Endodermal cell (in vitro differentiated cells): ENCODE results near the gene HAL. TPM values are rescaled to one million over a fixed set of nuclear protein-coding genes. Genes with fewer than 3 reads are reported as not detected.

ENCODE experiments used
- DNase-seq: peaks from one replicate; pipeline ENCODE4 v3.0.0-alpha.2; 2017
- H3K27ac ChIP-seq: 2 replicates; pipeline ENCODE4 v1.5.1; 2013; ENCODE audit warnings: mild to moderate bottlenecking, low read depth, low read length, moderate library complexity
- H3K27me3 ChIP-seq: 2 replicates; pipeline ENCODE4 v1.6.1; 2013; ENCODE audit warnings: mild to moderate bottlenecking, low read length, moderate library complexity; ENCODE audit not compliant: insufficient read depth, control insufficient read depth, poor library complexity, severe bottlenecking
- H3K36me3 ChIP-seq: 2 replicates; pipeline ENCODE4 v1.7.0; 2013; ENCODE audit warnings: mild to moderate bottlenecking, low read length, moderate library complexity; ENCODE audit not compliant: control insufficient read depth, insufficient read depth
- H3K4me1 ChIP-seq: one replicate; pipeline ENCODE4 v1.7.0; 2013; ENCODE audit warnings: low read length; ENCODE audit not compliant: control insufficient read depth, insufficient read depth
- H3K4me3 ChIP-seq: 2 replicates; pipeline ENCODE4 v1.5.1; 2013; ENCODE audit warnings: mild to moderate bottlenecking, low read length, moderate library complexity
- H3K9ac ChIP-seq: 2 replicates; pipeline ENCODE4 v1.6.1; 2013; ENCODE audit warnings: mild to moderate bottlenecking, low read length, moderate library complexity; ENCODE audit not compliant: poor library complexity, severe bottlenecking; ENCODE audit errors: extremely low read depth
- H3K9me3 ChIP-seq: 2 replicates; pipeline ENCODE4 v1.6.1; 2013; ENCODE audit warnings: mild to moderate bottlenecking, low read length, moderate library complexity; ENCODE audit not compliant: control insufficient read depth
- H3K27ac Mint-ChIP-seq: 2 replicates; pipeline ENCODE4 v1.8.0; 2020; ENCODE audit warnings: mixed read lengths
- H3K27me3 Mint-ChIP-seq: 2 replicates; pipeline ENCODE4 v1.8.0; 2021; ENCODE audit warnings: mild to moderate bottlenecking, mixed read lengths; ENCODE audit not compliant: insufficient read depth
- H3K36me3 Mint-ChIP-seq: 2 replicates; pipeline ENCODE4 v1.8.0; 2020; ENCODE audit warnings: low read depth, mixed read lengths
- H3K4me1 Mint-ChIP-seq: 2 replicates; pipeline ENCODE4 v1.8.0; 2020; ENCODE audit warnings: mixed read lengths
- H3K4me3 Mint-ChIP-seq: 2 replicates; pipeline ENCODE4 v1.8.0; 2020; ENCODE audit warnings: mild to moderate bottlenecking, moderate library complexity, mixed read lengths
- H3K9me3 Mint-ChIP-seq: 2 replicates; pipeline ENCODE4 v1.8.0; 2020; ENCODE audit warnings: mild to moderate bottlenecking, mixed read lengths
- WGBS, 2 experiments: methylation state at CpG; one replicate each; pipeline versions ENCODE4 v1.1.5 to v1.1.7; 2013; ENCODE audit warnings: missing lambda C conversion rate in 2 of 2, mixed read lengths in 1 of 2; ENCODE audit not compliant: insufficient coverage in 1 of 2, insufficient read length in 1 of 2; 5-methylcytosine and 5-hydroxymethylcytosine counted together
- total RNA-seq, 2 donors: library from RNA; stranded (reverse); fragmentation: NEBNext Ultra II Directional in 1 of 2; extraction: Animal tissue kit (Norgen Biotek cat#: 25700) in 1 of 2; gene quantifications; 2 replicates in 1 of 2; 3 replicates in 1 of 2; pipeline ENCODE4 v1.2.1, GENCODE V29; 2021
- TF ChIP-seq, protein P1 (sequence below): fragments of 200-600 bp; sonication (generic); conservative IDR thresholded peaks from 2 replicates; pipeline ENCODE4 v1.5.0; 2021; ENCODE audit warnings: antibody characterized with exemption, mild to moderate bottlenecking

The HAL gene
- total RNA-seq, 2 donors from 2014 or later, result 0.31 to 0.49 TPM

DNA sequence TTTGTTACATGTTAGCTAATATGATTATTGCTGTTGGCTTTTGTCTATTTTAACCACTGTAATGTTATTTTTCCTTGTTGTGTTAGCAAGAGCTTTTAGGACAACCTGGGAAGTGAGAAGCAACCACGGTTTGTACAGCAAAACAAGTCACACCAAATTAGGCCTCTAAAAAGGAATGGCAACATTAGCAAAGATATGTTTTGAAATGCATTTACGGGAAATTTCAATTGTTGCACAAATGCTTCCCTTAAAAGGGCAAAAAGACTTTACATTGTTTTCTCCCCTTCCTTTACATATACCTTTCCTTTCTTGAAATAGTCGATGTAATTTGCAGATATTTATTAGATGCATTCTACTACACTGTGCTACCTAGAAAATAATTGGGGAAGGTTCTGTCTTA lies 43.4 kb upstream of the HAL start:
- Histone ChIP-seq H3K9ac (no peak overlapping the region), H3K27me3 (no peaks in the 10 kb centered on the region), H3K4me1 (no peaks in the 10 kb centered on the region), H3K9me3 (no peaks in the 10 kb centered on the region), H3K4me3 (no peak overlapping the region), H3K27ac (no peak overlapping the region), H3K36me3 (no peaks in the 10 kb centered on the region)
- Mint-ChIP-seq H3K4me1 (peaks cover 17% of the 10 kb centered on the region), H3K9me3 (no peaks in the 10 kb centered on the region), H3K36me3 (no peaks in the 10 kb centered on the region), H3K27ac (no peak overlapping the region), H3K4me3 (no peak overlapping the region), H3K27me3 (peaks cover 2% of the 10 kb centered on the region)
- DNase-seq, result no peak
- WGBS, 2 experiments, result 94 to 100% methylated on average over 2 of the region's 3 CpGs
- TF ChIP-seq, protein P1, sequence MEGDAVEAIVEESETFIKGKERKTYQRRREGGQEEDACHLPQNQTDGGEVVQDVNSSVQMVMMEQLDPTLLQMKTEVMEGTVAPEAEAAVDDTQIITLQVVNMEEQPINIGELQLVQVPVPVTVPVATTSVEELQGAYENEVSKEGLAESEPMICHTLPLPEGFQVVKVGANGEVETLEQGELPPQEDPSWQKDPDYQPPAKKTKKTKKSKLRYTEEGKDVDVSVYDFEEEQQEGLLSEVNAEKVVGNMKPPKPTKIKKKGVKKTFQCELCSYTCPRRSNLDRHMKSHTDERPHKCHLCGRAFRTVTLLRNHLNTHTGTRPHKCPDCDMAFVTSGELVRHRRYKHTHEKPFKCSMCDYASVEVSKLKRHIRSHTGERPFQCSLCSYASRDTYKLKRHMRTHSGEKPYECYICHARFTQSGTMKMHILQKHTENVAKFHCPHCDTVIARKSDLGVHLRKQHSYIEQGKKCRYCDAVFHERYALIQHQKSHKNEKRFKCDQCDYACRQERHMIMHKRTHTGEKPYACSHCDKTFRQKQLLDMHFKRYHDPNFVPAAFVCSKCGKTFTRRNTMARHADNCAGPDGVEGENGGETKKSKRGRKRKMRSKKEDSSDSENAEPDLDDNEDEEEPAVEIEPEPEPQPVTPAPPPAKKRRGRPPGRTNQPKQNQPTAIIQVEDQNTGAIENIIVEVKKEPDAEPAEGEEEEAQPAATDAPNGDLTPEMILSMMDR, result no peak

DNA sequence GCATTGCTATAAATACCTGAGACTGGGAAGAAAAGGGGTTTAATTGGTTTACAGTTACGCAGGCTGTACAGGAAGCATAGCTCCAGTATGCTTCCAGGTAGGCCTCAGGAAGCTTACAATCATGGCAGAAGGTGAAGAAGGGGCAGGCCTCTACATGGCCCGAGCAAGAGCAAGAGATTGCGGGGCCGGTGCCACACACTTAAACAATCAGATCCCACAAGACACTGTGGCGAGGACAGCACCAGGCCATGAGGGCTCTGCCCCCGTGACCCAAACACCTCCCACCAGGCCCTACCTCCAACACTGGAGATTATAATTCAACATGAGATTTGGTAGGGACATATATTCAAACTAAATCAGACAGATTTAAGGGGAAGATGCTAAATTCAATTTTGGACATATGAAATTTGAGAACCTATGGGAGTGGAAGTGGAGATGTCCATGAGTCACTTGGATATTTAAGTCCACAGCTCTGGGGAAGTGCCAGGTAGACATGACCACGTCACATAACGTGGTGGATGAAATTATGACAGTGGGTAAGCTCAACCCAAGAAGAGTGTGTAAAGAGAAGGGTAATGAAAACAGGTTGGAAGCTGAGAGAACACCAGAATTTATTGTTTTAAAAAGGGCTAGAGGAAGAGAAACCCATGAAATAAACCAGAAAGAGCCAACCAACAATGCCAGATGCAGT lies 40.8 kb upstream of the HAL start:
- no peak overlapping the region for H3K4me3 Mint-ChIP-seq
- no peaks in the 10 kb centered on the region for H3K9me3 Mint-ChIP-seq
- Histone ChIP-seq H3K9ac (no peak overlapping the region), H3K27ac (no peak overlapping the region), H3K4me3 (no peak overlapping the region), H3K4me1 (no peaks in the 10 kb centered on the region), H3K27me3 (no peaks in the 10 kb centered on the region), H3K9me3 (no peaks in the 10 kb centered on the region), H3K36me3 (no peaks in the 10 kb centered on the region)
- no peaks in the 10 kb centered on the region for H3K27me3 Mint-ChIP-seq
- DNase-seq, result no peak
- no peaks in the 10 kb centered on the region for H3K36me3 Mint-ChIP-seq
- H3K4me1 Mint-ChIP-seq, result peaks cover 18% of the 10 kb centered on the region
- WGBS, 2 experiments, result 95 to 97% methylated on average over 4 to 7 of the region's 8 CpGs
- TF ChIP-seq, protein P1, result no peak
- H3K27ac Mint-ChIP-seq, result no peak overlapping the region

DNA sequence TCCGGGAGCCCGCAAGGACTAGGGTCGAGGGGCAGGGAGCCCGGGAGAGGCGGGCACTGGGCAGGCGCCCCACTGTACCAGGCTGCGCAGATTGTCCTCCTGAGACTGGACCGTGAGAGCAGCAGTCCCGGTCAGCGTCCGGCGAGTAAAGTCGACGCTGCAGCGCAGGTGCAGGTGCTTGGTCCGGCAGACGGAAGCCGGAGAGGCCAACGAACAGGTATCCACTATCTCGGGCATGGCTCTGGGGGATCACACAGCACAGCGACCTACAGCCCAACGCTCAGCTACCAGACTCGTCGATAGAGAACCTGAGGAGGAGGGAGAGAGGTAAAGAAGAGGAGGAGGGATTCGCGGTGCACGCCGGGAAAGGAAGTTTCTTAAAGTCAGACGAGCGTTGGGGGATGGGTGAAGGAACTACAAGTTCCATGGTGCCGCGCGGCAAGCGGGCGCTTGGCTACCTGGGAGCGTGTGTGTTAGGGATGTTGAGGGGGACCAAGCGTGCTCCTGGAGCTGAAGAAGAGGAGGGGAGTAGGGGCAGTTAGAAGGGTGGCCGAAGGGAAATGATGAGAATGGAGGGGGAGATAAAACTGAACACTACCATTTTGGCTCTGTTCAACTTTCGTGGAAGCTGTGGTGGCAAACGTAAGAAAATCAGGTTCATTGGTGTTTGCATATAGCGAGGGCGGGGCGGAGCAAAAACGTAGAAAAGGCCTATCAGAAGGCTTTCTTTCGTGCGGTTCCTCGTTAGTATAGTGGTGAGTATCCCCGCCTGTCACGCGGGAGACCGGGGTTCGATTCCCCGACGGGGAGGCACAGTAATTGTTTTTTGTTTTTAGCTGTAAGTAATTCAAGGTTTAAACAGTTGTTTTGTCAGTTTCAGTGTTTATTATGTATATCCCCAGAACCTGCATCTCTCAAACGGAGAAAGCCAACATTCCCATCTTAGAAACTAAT lies 39.4 kb upstream of the HAL start, which contains the start of gene LTA4H:
LTA4H (minus strand) TSS at position 305 of the 954 bp plus-strand sequence; CDS start at position 237, 68 bp downstream.
- Histone ChIP-seq H3K4me1 (no peaks in the 10 kb centered on the region), H3K36me3 (no peaks in the 10 kb centered on the region), H3K4me3 (peak within 1 kb of the TSS; percentile 97), H3K9ac (peak within 1 kb of the TSS; percentile 43), H3K9me3 (no peaks in the 10 kb centered on the region), H3K27me3 (no peaks in the 10 kb centered on the region), H3K27ac (no peak within 1 kb of the TSS)
- DNase-seq, result peak; percentile 100
- Mint-ChIP-seq H3K27me3 (no peaks in the 10 kb centered on the region), H3K27ac (no peak within 1 kb of the TSS), H3K4me3 (no peak within 1 kb of the TSS), H3K9me3 (no peaks in the 10 kb centered on the region), H3K4me1 (peaks cover 17% of the 10 kb centered on the region), H3K36me3 (no peaks in the 10 kb centered on the region)
- WGBS, 2 experiments, result 0% methylated on average over 24 to 55 of the region's 55 CpGs
- TF ChIP-seq, protein P1, result no peak
